Measurements from ENCODE around the gene CSF1.
A peak's percentile ranks its signal among the peaks of the same experiment; 100 is the strongest.

The CSF1 gene

DNA sequence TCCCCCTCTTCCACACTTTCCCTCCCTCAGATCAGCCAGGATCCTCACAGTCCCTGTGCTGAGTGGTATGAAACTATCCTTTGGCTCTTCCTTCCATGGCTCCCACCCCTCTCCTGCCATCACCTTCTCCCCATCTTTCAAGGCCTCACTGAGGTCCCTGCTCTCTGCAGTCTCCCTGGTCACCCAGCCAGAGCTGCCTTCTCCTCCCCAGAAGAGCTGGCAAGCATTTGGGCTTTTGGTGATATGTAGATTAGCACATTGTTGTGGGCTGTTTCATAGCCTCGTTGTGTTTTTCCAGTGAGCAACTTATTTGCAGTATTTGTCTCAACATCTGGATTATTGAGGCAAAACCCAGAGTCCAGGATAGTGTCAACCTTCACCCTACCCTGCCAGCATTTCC, 2.2 kb downstream of the CSF1 start:
- H4K91ac ChIP-seq (ENCODE audit: low read length), result no peak overlapping the region
- H3K23ac ChIP-seq (ENCODE audit: low read length in 2 of 2), result peak overlapping the region in 1 of 2 experiments; percentile 70
- H2BK12ac ChIP-seq (ENCODE audit: low read length in 2 of 2), result no peak overlapping the region
- H2BK120ac ChIP-seq (ENCODE audit: low read depth, low read length), result no peak overlapping the region
- H3K9ac ChIP-seq (ENCODE audit: low read length), result peak overlapping the region; percentile 95
- peak overlapping the region in 1 of 2 experiments; percentile 45 for H3K14ac ChIP-seq (ENCODE audit: low read length in 2 of 2)
- H3K9me3 ChIP-seq (ENCODE audit: control insufficient read depth, low read length), result no peaks in the 10 kb centered on the region
- peak overlapping the region; percentile 47 for H4K8ac ChIP-seq (ENCODE audit: low read length)
- no peak for DNase-seq
- H2BK5ac ChIP-seq (ENCODE audit: low read depth, low read length, poor library complexity, severe bottlenecking), result no peak overlapping the region
- no peaks in the 10 kb centered on the region for H3K27me3 ChIP-seq (ENCODE audit: control insufficient read depth in 1 of 2, insufficient read depth in 1 of 2, low read length in 2 of 2)
- no peak overlapping the region for H2AK5ac ChIP-seq (ENCODE audit: low read length, severe bottlenecking)
- no peak overlapping the region for H3K27ac ChIP-seq (ENCODE audit: low read length, poor library complexity, severe bottlenecking)
- no peak overlapping the region for H3K18ac ChIP-seq (ENCODE audit: low read depth in 1 of 2, low read length in 2 of 2)
- H3K36me3 ChIP-seq (ENCODE audit: control insufficient read depth in 1 of 2, insufficient read depth in 2 of 2, low read depth in 1 of 2, low read length in 2 of 2), result peaks cover 24 to 46% of the 10 kb centered on the region in 2 experiments
- peak overlapping the region in 1 of 2 experiments; percentile 97 for H3K4me3 ChIP-seq (ENCODE audit: insufficient read depth in 1 of 2, low read depth in 1 of 2, low read length in 2 of 2)
- peak overlapping the region in 1 of 2 experiments; percentile 3 for H3K4ac ChIP-seq (ENCODE audit: low read depth in 1 of 2, low read length in 2 of 2)
- H3K4me2 ChIP-seq (ENCODE audit: low read length, poor library complexity, severe bottlenecking), result no peak overlapping the region
- peaks cover 30% of the 10 kb centered on the region for H3K79me1 ChIP-seq (replicated peaks; ENCODE audit: low read length, poor library complexity, severe bottlenecking)
- no peak overlapping the region for H2AFZ ChIP-seq (ENCODE audit: low read depth, low read length)
- peaks cover 39% of the 10 kb centered on the region for H3K4me1 ChIP-seq (ENCODE audit: control insufficient read depth, insufficient read depth, low read depth, low read length)
- H2BK15ac ChIP-seq (ENCODE audit: low read depth, poor library complexity, severe bottlenecking), result peak overlapping the region; percentile 6
- 100% methylated on average over 1 of the region's 1 CpG for WGBS

DNA sequence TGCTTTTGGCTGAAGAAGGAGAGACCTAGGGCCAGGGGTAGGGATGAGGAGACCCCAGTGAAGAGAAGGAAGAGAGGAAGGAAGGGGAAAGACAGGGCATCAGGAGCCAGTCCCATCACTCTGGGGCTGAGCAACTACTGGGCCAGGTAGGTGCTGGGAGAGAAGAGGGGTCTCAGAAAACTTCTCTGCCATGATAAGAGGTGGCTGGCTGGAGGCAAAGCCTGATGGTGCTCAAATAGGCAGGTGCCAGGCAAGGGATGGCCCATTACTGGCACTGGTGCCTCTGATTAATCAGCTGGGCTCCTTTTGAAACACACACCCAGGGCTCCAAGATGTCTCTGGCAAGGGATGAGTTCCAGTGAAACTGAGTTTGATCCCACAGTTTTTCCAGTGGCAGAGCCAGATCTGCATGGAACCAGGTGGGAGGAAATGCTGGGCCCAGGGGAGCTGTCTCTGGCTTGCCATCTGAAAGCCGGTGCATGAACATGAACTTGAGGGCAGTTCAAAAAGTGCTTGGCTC, 2.8 kb downstream of the CSF1 start:
- H3K4me3 ChIP-seq (ENCODE audit: insufficient read depth in 1 of 2, low read depth in 1 of 2, low read length in 2 of 2), result peak overlapping the region in 1 of 2 experiments; percentile 97
- H2BK120ac ChIP-seq (ENCODE audit: low read depth, low read length), result no peak overlapping the region
- 84% methylated on average over 1 of the region's 1 CpG for WGBS
- peaks cover 31% of the 10 kb centered on the region for H3K79me1 ChIP-seq (replicated peaks; ENCODE audit: low read length, poor library complexity, severe bottlenecking)
- H3K9me3 ChIP-seq (ENCODE audit: control insufficient read depth, low read length), result no peaks in the 10 kb centered on the region
- H2AK5ac ChIP-seq (ENCODE audit: low read length, severe bottlenecking), result no peak overlapping the region
- H3K4ac ChIP-seq (ENCODE audit: low read depth in 1 of 2, low read length in 2 of 2), result peak overlapping the region in 1 of 2 experiments; percentile 3
- no peak overlapping the region for H3K14ac ChIP-seq (ENCODE audit: low read length in 2 of 2)
- no peak overlapping the region for H2BK15ac ChIP-seq (ENCODE audit: low read depth, poor library complexity, severe bottlenecking)
- no peak overlapping the region for H3K4me2 ChIP-seq (ENCODE audit: low read length, poor library complexity, severe bottlenecking)
- no peak overlapping the region for H2BK12ac ChIP-seq (ENCODE audit: low read length in 2 of 2)
- H3K23ac ChIP-seq (ENCODE audit: low read length in 2 of 2), result no peak overlapping the region
- H2AFZ ChIP-seq (ENCODE audit: low read depth, low read length), result no peak overlapping the region
- peak overlapping the region; percentile 95 for H3K9ac ChIP-seq (ENCODE audit: low read length)
- H4K8ac ChIP-seq (ENCODE audit: low read length), result no peak overlapping the region
- no peak overlapping the region for H3K18ac ChIP-seq (ENCODE audit: low read depth in 1 of 2, low read length in 2 of 2)
- no peak for DNase-seq
- H2BK5ac ChIP-seq (ENCODE audit: low read depth, low read length, poor library complexity, severe bottlenecking), result no peak overlapping the region
- H3K27ac ChIP-seq (ENCODE audit: low read length, poor library complexity, severe bottlenecking), result no peak overlapping the region
- no peak overlapping the region for H4K91ac ChIP-seq (ENCODE audit: low read length)
- H3K27me3 ChIP-seq (ENCODE audit: control insufficient read depth in 1 of 2, insufficient read depth in 1 of 2, low read length in 2 of 2), result no peaks in the 10 kb centered on the region
- H3K36me3 ChIP-seq (ENCODE audit: control insufficient read depth in 1 of 2, insufficient read depth in 2 of 2, low read depth in 1 of 2, low read length in 2 of 2), result peaks cover 29 to 52% of the 10 kb centered on the region in 2 experiments
- H3K4me1 ChIP-seq (ENCODE audit: control insufficient read depth, insufficient read depth, low read depth, low read length), result peaks cover 39% of the 10 kb centered on the region

DNA sequence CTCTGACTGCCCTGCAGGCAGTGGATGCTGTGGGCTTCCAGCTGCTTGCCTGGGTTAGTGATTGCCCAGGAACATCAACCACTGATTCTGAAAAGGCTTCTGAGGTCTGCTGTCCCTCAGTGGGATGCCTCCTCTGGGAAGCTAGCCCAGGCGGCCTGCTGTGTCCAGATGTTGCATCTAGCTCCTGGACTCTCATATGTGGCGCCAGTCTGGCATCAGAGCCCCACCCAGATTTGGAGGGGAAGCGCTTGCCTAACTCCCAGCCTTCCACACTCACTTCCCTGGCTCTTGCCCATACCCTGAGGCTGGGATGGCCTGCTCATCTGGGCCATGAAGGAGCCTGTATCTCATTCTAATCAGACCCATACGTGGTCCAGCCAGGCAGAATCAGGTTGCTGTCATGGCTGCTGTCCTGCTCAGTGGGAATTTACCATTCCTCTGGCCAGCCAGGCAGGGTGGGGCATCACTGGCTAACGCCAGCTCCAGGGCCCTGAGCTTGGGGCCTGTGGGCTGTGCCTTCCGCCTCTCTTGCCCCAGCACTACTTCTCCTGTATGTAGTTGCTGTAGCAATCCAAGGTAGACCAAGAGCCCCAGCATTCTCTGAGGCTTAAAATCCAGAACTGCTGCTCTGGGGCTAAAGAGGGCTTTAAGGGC, 4.1 kb downstream of the CSF1 start:
- no peak overlapping the region for H4K8ac ChIP-seq (ENCODE audit: low read length)
- H3K27ac ChIP-seq (ENCODE audit: low read length, poor library complexity, severe bottlenecking), result no peak overlapping the region
- peak overlapping the region in 1 of 2 experiments; percentile 8 for H3K14ac ChIP-seq (ENCODE audit: low read length in 2 of 2)
- no peaks in the 10 kb centered on the region for H3K27me3 ChIP-seq (ENCODE audit: control insufficient read depth in 1 of 2, insufficient read depth in 1 of 2, low read length in 2 of 2)
- peaks cover 41 to 65% of the 10 kb centered on the region in 2 experiments for H3K36me3 ChIP-seq (ENCODE audit: control insufficient read depth in 1 of 2, insufficient read depth in 2 of 2, low read depth in 1 of 2, low read length in 2 of 2)
- WGBS, result 95% methylated on average over 6 of the region's 6 CpGs
- no peak overlapping the region for H2BK120ac ChIP-seq (ENCODE audit: low read depth, low read length)
- H3K4ac ChIP-seq (ENCODE audit: low read depth in 1 of 2, low read length in 2 of 2), result no peak overlapping the region
- H3K79me1 ChIP-seq (replicated peaks; ENCODE audit: low read length, poor library complexity, severe bottlenecking), result peaks cover 32% of the 10 kb centered on the region
- no peak overlapping the region for H2BK5ac ChIP-seq (ENCODE audit: low read depth, low read length, poor library complexity, severe bottlenecking)
- no peak overlapping the region for H2AFZ ChIP-seq (ENCODE audit: low read depth, low read length)
- H3K18ac ChIP-seq (ENCODE audit: low read depth in 1 of 2, low read length in 2 of 2), result no peak overlapping the region
- no peak for DNase-seq
- H3K4me2 ChIP-seq (ENCODE audit: low read length, poor library complexity, severe bottlenecking), result no peak overlapping the region
- H3K23ac ChIP-seq (ENCODE audit: low read length in 2 of 2), result peak overlapping the region in 1 of 2 experiments; percentile 5
- H2AK5ac ChIP-seq (ENCODE audit: low read length, severe bottlenecking), result no peak overlapping the region
- H2BK15ac ChIP-seq (ENCODE audit: low read depth, poor library complexity, severe bottlenecking), result no peak overlapping the region
- peak overlapping the region; percentile 95 for H3K9ac ChIP-seq (ENCODE audit: low read length)
- no peak overlapping the region for H2BK12ac ChIP-seq (ENCODE audit: low read length in 2 of 2)
- no peak overlapping the region for H4K91ac ChIP-seq (ENCODE audit: low read length)
- H3K4me3 ChIP-seq (ENCODE audit: insufficient read depth in 1 of 2, low read depth in 1 of 2, low read length in 2 of 2), result peak overlapping the region in 1 of 2 experiments; percentile 97
- peaks cover 37% of the 10 kb centered on the region for H3K4me1 ChIP-seq (ENCODE audit: control insufficient read depth, insufficient read depth, low read depth, low read length)
- H3K9me3 ChIP-seq (ENCODE audit: control insufficient read depth, low read length), result no peaks in the 10 kb centered on the region

DNA sequence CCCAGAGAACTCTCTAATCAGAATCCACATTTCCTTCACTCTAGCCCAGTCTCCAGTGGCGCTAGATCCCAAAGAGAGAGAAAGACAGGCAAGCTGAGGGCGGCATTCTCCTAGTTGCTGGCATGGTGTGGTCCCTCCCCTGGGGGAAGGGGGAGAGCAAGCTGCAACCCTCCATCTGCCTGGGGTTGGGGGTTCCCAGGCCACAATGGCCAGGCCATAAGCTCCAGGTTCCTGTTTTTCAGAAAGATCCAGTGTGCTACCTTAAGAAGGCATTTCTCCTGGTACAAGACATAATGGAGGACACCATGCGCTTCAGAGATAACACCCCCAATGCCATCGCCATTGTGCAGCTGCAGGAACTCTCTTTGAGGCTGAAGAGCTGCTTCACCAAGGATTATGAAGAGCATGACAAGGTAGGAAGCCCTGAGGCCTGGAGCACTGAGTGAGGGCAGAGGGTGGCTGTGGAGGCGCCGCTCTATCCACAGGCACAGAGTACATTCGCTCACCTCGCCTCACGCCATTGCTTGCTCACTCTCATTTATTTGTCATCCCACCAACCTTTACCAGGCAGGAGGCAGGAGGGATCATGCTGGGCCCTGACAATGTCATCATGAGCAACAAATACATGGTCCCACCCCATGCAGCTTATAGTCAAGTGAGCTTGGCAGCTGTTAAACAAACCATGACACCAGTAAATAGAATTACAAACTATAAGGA, 6.6 kb downstream of the CSF1 start:
- Histone ChIP-seq H3K4me1 (ENCODE audit: control insufficient read depth, insufficient read depth, low read depth, low read length) (peaks cover 22% of the 10 kb centered on the region), H3K14ac (ENCODE audit: low read length in 2 of 2) (no peak overlapping the region), H3K9me3 (ENCODE audit: control insufficient read depth, low read length) (no peaks in the 10 kb centered on the region), H3K36me3 (ENCODE audit: control insufficient read depth in 1 of 2, insufficient read depth in 2 of 2, low read depth in 1 of 2, low read length in 2 of 2) (peaks cover 65 to 90% of the 10 kb centered on the region in 2 experiments), H2AFZ (ENCODE audit: low read depth, low read length) (no peak overlapping the region), H3K4me2 (ENCODE audit: low read length, poor library complexity, severe bottlenecking) (no peak overlapping the region), H2BK12ac (ENCODE audit: low read length in 2 of 2) (no peak overlapping the region), H3K4ac (ENCODE audit: low read depth in 1 of 2, low read length in 2 of 2) (peak overlapping the region in 1 of 2 experiments; percentile 16), H4K8ac (ENCODE audit: low read length) (peak overlapping the region; percentile 22), H3K9ac (ENCODE audit: low read length) (peak overlapping the region; percentile 13), H3K79me1 (replicated peaks; ENCODE audit: low read length, poor library complexity, severe bottlenecking) (peaks cover 27% of the 10 kb centered on the region), H3K27ac (ENCODE audit: low read length, poor library complexity, severe bottlenecking) (no peak overlapping the region), H3K4me3 (ENCODE audit: insufficient read depth in 1 of 2, low read depth in 1 of 2, low read length in 2 of 2) (no peak overlapping the region), H3K23ac (ENCODE audit: low read length in 2 of 2) (peak overlapping the region in 1 of 2 experiments; percentile 1), H3K18ac (ENCODE audit: low read depth in 1 of 2, low read length in 2 of 2) (no peak overlapping the region), H4K91ac (ENCODE audit: low read length) (peak overlapping the region; percentile 3), H3K27me3 (ENCODE audit: control insufficient read depth in 1 of 2, insufficient read depth in 1 of 2, low read length in 2 of 2) (no peaks in the 10 kb centered on the region), H2BK15ac (ENCODE audit: low read depth, poor library complexity, severe bottlenecking) (no peak overlapping the region), H2AK5ac (ENCODE audit: low read length, severe bottlenecking) (no peak overlapping the region), H2BK5ac (ENCODE audit: low read depth, low read length, poor library complexity, severe bottlenecking) (no peak overlapping the region), H2BK120ac (ENCODE audit: low read depth, low read length) (no peak overlapping the region)
- WGBS, result 95% methylated on average over 9 of the region's 9 CpGs
- no peak for DNase-seq

Data from mesenchymal stem cell (in vitro differentiated cells and primary cell).